CD14-positive monocyte (primary cell): Measurements from ENCODE around the gene TYRP1. TPM values are rescaled to one million over a fixed set of nuclear protein-coding genes. Genes with fewer than 3 reads are reported as not detected.

Experiments used
- DNase-seq, 3 donors: peaks; one replicate each; pipeline ENCODE4 v3.0.0-alpha.2; 2011 to 2022
- H2AFZ ChIP-seq: 2 replicates; pipeline ENCODE4 v1.6.0; 2012; ENCODE audit warnings: mild to moderate bottlenecking, low read depth, low read length, inconsistent platforms; ENCODE audit not compliant: insufficient read depth, poor library complexity, severe bottlenecking
- H3K27ac ChIP-seq, 2 donors: 1 replicate in 1 of 2; 2 replicates in 1 of 2; pipeline ENCODE4 v1.5.1; 2012 to 2013; ENCODE audit warnings: low read length in 2 of 2, control low read depth in 1 of 2, inconsistent platforms in 1 of 2, low read depth in 1 of 2, mild to moderate bottlenecking in 1 of 2
- H3K27me3 ChIP-seq, 2 donors: one replicate each; pipeline versions ENCODE4 v1.6.0 to v1.6.1; 2011 to 2013; ENCODE audit warnings: low read length in 2 of 2; ENCODE audit not compliant: control insufficient read depth in 2 of 2, insufficient read depth in 2 of 2
- H3K36me3 ChIP-seq, 2 donors: replicated peaks in 1 of 2; 1 replicate in 1 of 2; 2 replicates in 1 of 2; pipeline versions ENCODE4 v1.5.1 to v1.6.1; 2012 to 2013; ENCODE audit warnings: low read length in 2 of 2, control low read depth in 1 of 2, inconsistent platforms in 1 of 2, mild to moderate bottlenecking in 1 of 2; ENCODE audit not compliant: insufficient read depth in 2 of 2, control insufficient read depth in 1 of 2
- H3K4me1 ChIP-seq, 2 donors: 1 replicate in 1 of 2; 2 replicates in 1 of 2; pipeline versions ENCODE4 v1.5.1 to v1.6.1; 2012 to 2013; ENCODE audit warnings: low read length in 2 of 2, control low read depth in 1 of 2, inconsistent platforms in 1 of 2, mild to moderate bottlenecking in 1 of 2, moderate library complexity in 1 of 2; ENCODE audit not compliant: insufficient read depth in 2 of 2, control insufficient read depth in 1 of 2
- H3K4me2 ChIP-seq: replicated peaks from 2 replicates; pipeline ENCODE3; 2012; ENCODE audit warnings: low read length, moderate library complexity, mild to moderate bottlenecking; ENCODE audit not compliant: poor library complexity, severe bottlenecking; ENCODE audit errors: extremely low read depth
- H3K4me3 ChIP-seq, 3 experiments: fragments of 200-600 bp in 1 of 3; sonication (generic) in 1 of 3; replicated peaks in 1 of 3; 1 replicate in 2 of 3; 2 replicates in 1 of 3; pipeline ENCODE4 v1.5.1; 2011 to 2013; ENCODE audit warnings: low read length in 3 of 3, mild to moderate bottlenecking in 3 of 3, control low read depth in 2 of 3, low read depth in 2 of 3, inconsistent platforms in 1 of 3, moderate library complexity in 1 of 3
- H3K79me2 ChIP-seq: 2 replicates; pipeline ENCODE4 v1.6.0; 2012; ENCODE audit warnings: mild to moderate bottlenecking, control low read depth, inconsistent platforms, low read length, moderate library complexity; ENCODE audit not compliant: insufficient read depth
- H3K9ac ChIP-seq: 2 replicates; pipeline ENCODE4 v1.6.0; 2017; ENCODE audit warnings: low read length, mild to moderate bottlenecking; ENCODE audit not compliant: insufficient read depth, poor library complexity, severe bottlenecking
- H3K9me3 ChIP-seq, 2 donors: replicated peaks in 1 of 2; 1 replicate in 1 of 2; 2 replicates in 1 of 2; pipeline versions ENCODE4 v1.5.1 to v1.6.1; 2012 to 2013; ENCODE audit warnings: low read length in 2 of 2, control low read depth in 1 of 2; ENCODE audit not compliant: control insufficient read depth in 1 of 2, insufficient read depth in 1 of 2
- H4K20me1 ChIP-seq: 2 replicates; pipeline ENCODE4 v1.6.0; 2012; ENCODE audit warnings: mild to moderate bottlenecking, low read length, control low read depth, moderate library complexity; ENCODE audit not compliant: insufficient read depth
- H3K27ac Mint-ChIP-seq, 7 donors: one replicate each; pipeline ENCODE4 v1.8.0; 2020; ENCODE audit warnings: mild to moderate bottlenecking in 7 of 7, mixed read lengths in 7 of 7, moderate library complexity in 6 of 7, inconsistent platforms in 2 of 7
- H3K27me3 Mint-ChIP-seq, 3 donors: one replicate each; pipeline ENCODE4 v1.8.0; 2021 to 2022; ENCODE audit warnings: low read depth in 3 of 3, mild to moderate bottlenecking in 3 of 3, mixed read lengths in 3 of 3, moderate library complexity in 3 of 3, inconsistent platforms in 1 of 3
- H3K36me3 Mint-ChIP-seq, 2 donors: one replicate each; pipeline ENCODE4 v1.8.0; 2020; ENCODE audit warnings: mixed read lengths in 2 of 2, inconsistent platforms in 1 of 2, mild to moderate bottlenecking in 1 of 2
- H3K4me1 Mint-ChIP-seq: one replicate; pipeline ENCODE4 v1.8.0; 2020; ENCODE audit warnings: mild to moderate bottlenecking, mixed read lengths
- H3K4me3 Mint-ChIP-seq, 2 donors: one replicate each; pipeline ENCODE4 v1.8.0; 2020; ENCODE audit warnings: mild to moderate bottlenecking in 2 of 2, mixed read lengths in 2 of 2, moderate library complexity in 1 of 2
- H3K9me3 Mint-ChIP-seq, 7 donors: one replicate each; pipeline ENCODE4 v1.8.0; 2020 to 2022; ENCODE audit warnings: mixed read lengths in 7 of 7, mild to moderate bottlenecking in 6 of 7, moderate library complexity in 6 of 7, inconsistent platforms in 2 of 7
- WGBS: methylation state at CpG from one replicate; pipeline ENCODE4 v1.1.5; 2013; ENCODE audit warnings: missing lambda C conversion rate; ENCODE audit not compliant: insufficient coverage; 5-methylcytosine and 5-hydroxymethylcytosine counted together
- intact Hi-C, 2 donors: fragments of 100-400 bp; cut with micrococcal nuclease; formaldehyde crosslinking; loops; one replicate each; pipeline versions ENCODE4 v1.15.0 to v1.15.1; 2023
- polyA plus RNA-seq, 3 donors: library from polyadenylated mRNA; depleted of rRNA in 1 of 3; unstranded in 2 of 3; stranded (reverse) in 1 of 3; fragments of 300-500 nt in 2 of 3; fragments of >200 nt in 1 of 3; fragmentation: Illumina TruSeq in 2 of 3; gene quantifications; 1 replicate in 2 of 3; 2 replicates in 1 of 3; pipeline ENCODE4 v1.2.3, GENCODE V29; 2012 to 2021
- TF ChIP-seq, protein P1 (sequence below): fragments of 200-600 bp; IDR thresholded peaks from one replicate; pipeline ENCODE4 v1.8.0; 2022; ENCODE audit warnings: antibody characterized with exemption, mild to moderate bottlenecking

Gene TYRP1
- polyA plus RNA-seq, 3 donors, result not detected

DNA sequence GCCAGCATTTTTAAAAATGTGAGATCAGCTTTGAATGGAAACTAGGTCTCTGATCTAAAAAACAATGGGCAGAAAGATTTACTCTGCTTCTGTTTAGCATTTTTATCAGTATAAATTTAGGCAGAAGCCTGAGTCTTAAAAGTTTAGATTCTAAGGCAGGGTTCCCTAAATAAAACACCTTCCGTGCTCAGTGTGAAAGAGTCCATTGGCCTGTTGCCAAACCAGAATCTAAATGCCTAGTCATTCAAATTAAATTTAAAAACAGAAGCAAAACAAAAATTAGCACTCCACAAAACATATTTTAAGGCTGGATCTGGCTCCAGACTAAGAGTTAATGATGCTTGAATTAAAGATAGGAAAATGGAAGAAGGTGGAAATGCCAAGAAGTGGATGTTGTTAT, 4.5 kb downstream of the TYRP1 start:
- no peak overlapping the region for H3K27ac ChIP-seq
- H4K20me1 ChIP-seq, result no peaks in the 10 kb centered on the region
- Mint-ChIP-seq H3K36me3 (no peaks in the 10 kb centered on the region), H3K27me3 (peaks cover 0 to 3% (median 1%) of the 10 kb centered on the region in 3 donors), H3K9me3 (peaks cover 0 to 1% (median 0%) of the 10 kb centered on the region in 7 donors), H3K27ac (no peak overlapping the region), H3K4me3 (peak overlapping the region in 1 of 2 donors; percentile 12), H3K4me1 (peaks cover 20% of the 10 kb centered on the region)
- no CpG with 5 or more reads among the region's 1 CpG for WGBS
- no peak overlapping the region for H3K4me2 ChIP-seq
- H3K79me2 ChIP-seq, result no peaks in the 10 kb centered on the region
- no peaks in the 10 kb centered on the region for H3K9me3 ChIP-seq
- TF ChIP-seq, protein P1, sequence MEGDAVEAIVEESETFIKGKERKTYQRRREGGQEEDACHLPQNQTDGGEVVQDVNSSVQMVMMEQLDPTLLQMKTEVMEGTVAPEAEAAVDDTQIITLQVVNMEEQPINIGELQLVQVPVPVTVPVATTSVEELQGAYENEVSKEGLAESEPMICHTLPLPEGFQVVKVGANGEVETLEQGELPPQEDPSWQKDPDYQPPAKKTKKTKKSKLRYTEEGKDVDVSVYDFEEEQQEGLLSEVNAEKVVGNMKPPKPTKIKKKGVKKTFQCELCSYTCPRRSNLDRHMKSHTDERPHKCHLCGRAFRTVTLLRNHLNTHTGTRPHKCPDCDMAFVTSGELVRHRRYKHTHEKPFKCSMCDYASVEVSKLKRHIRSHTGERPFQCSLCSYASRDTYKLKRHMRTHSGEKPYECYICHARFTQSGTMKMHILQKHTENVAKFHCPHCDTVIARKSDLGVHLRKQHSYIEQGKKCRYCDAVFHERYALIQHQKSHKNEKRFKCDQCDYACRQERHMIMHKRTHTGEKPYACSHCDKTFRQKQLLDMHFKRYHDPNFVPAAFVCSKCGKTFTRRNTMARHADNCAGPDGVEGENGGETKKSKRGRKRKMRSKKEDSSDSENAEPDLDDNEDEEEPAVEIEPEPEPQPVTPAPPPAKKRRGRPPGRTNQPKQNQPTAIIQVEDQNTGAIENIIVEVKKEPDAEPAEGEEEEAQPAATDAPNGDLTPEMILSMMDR, result no peak
- H3K27me3 ChIP-seq, result no peaks in the 10 kb centered on the region
- H3K9ac ChIP-seq, result no peak overlapping the region
- no peaks in the 10 kb centered on the region for H3K36me3 ChIP-seq
- peaks cover 8 to 12% of the 10 kb centered on the region in 2 donors for H3K4me1 ChIP-seq
- no peak for DNase-seq
- intact Hi-C loops, result no loop called here
- H2AFZ ChIP-seq, result no peak overlapping the region
- no peak overlapping the region for H3K4me3 ChIP-seq

DNA sequence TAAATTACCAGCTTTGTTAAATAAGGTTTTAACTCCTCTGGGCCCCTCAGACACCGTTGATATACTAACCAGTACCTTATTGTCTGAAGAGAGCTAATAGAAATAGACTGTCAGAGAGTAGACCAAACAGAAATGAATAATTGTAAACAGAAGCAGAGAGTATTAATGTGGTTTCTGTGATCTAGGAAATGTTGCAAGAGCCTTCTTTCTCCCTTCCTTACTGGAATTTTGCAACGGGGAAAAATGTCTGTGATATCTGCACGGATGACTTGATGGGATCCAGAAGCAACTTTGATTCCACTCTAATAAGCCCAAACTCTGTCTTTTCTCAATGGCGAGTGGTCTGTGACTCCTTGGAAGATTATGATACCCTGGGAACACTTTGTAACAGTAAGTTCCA, 5.1 kb downstream of the TYRP1 start:
- no peak overlapping the region for H3K4me3 Mint-ChIP-seq
- Histone ChIP-seq H3K4me1 (peaks cover 8 to 12% of the 10 kb centered on the region in 2 donors), H3K36me3 (no peaks in the 10 kb centered on the region), H3K4me2 (no peak overlapping the region), H3K27ac (no peak overlapping the region), H2AFZ (no peak overlapping the region), H3K27me3 (no peaks in the 10 kb centered on the region), H3K9ac (no peak overlapping the region), H4K20me1 (no peaks in the 10 kb centered on the region), H3K79me2 (no peaks in the 10 kb centered on the region), H3K4me3 (no peak overlapping the region), H3K9me3 (no peaks in the 10 kb centered on the region)
- intact Hi-C loops, result no loop called here
- DNase-seq, result no peak
- no CpG with 5 or more reads among the region's 4 CpGs for WGBS
- peaks cover 0 to under 1% (median 0%) of the 10 kb centered on the region in 7 donors for H3K9me3 Mint-ChIP-seq
- TF ChIP-seq, protein P1, result no peak
- H3K4me1 Mint-ChIP-seq, result peaks cover 20% of the 10 kb centered on the region
- H3K27ac Mint-ChIP-seq, result no peak overlapping the region
- peaks cover 0 to 3% (median 1%) of the 10 kb centered on the region in 3 donors for H3K27me3 Mint-ChIP-seq
- H3K36me3 Mint-ChIP-seq, result no peaks in the 10 kb centered on the region
